Measurements from ENCODE around the gene KLK5. TPM values are rescaled to one million over a fixed set of nuclear protein-coding genes. Genes with fewer than 3 reads are reported as not detected.
A peak's percentile ranks its signal among the peaks of the same experiment; 100 is the strongest.

Gene KLK5
- total RNA-seq, 2 experiments from 2014 or later = not detected

- intact Hi-C loops (cut with micrococcal nuclease; ENCODE audit: unreplicated experiment) = no loop called here
Measured at GRCh38 chr19:50908336-50908735, 44.5 kb downstream of the KLK5 start.

GRCh38 chr19:50906217-50906616, 46.6 kb downstream of the KLK5 start:
- Histone ChIP-seq H4K20me1 (ENCODE audit: insufficient read depth, low read length) (no peaks in the 10 kb centered on the region), H3K27ac (ENCODE audit: low read depth, low read length, poor library complexity, severe bottlenecking) (no peak overlapping the region), H3K36me3 (ENCODE audit: insufficient read depth, low read length) (no peaks in the 10 kb centered on the region), H3K4me2 (ENCODE audit: low read length) (no peak overlapping the region), H3K4me1 (ENCODE audit: insufficient read depth, low read length, poor library complexity, severe bottlenecking) (no peaks in the 10 kb centered on the region), H3K9me3 (ENCODE audit: low read length) (no peaks in the 10 kb centered on the region), H3K4me3 (ENCODE audit: low read depth, low read length, poor library complexity, severe bottlenecking) (no peak overlapping the region), H2AFZ (ENCODE audit: low read length) (no peak overlapping the region), H3K79me2 (ENCODE audit: insufficient read depth, low read depth, low read length) (no peaks in the 10 kb centered on the region), H3K9me2 (ENCODE audit: insufficient read depth, low read length) (no peaks in the 10 kb centered on the region)
- intact Hi-C loops (cut with micrococcal nuclease; ENCODE audit: unreplicated experiment) = loop anchor here (1.0 kb wide), 1 partner anchor 16 kb away; no protein-coding TSS in a partner anchor
- POLR2A ChIA-PET = no interaction called here
- BruUV-seq (replicated peaks) = no TSS peak
- TF ChIP-seq CTCF (conservative IDR thresholded peaks at IDR 0.05; ENCODE audit: low read length) (peak; percentile 74), EZH2phosphoT487 (IDR thresholded peaks at IDR 0.05; ENCODE audit: borderline replicate concordance, low read depth, low read length) (no peak)
- CTCF ChIA-PET (ENCODE audit: unreplicated experiment) = interaction anchor here (0.6 kb wide), 1 partner anchor 32 kb away, joined by 3 read pairs; no protein-coding TSS in a partner anchor
- DNase-seq (ENCODE audit: low spot score) = peak; percentile 33

More at GRCh38 chr19:50908336-50908735, 44.5 kb downstream of the KLK5 start:
- no peaks in the 10 kb centered on the region for H3K9me2 ChIP-seq (ENCODE audit: insufficient read depth, low read length)
- no peak for DNase-seq (ENCODE audit: low spot score)
- H3K9me3 ChIP-seq (ENCODE audit: low read length) = no peaks in the 10 kb centered on the region
- H3K27ac ChIP-seq (ENCODE audit: low read depth, low read length, poor library complexity, severe bottlenecking) = no peak overlapping the region
- no peaks in the 10 kb centered on the region for H3K79me2 ChIP-seq (ENCODE audit: insufficient read depth, low read depth, low read length)
- H3K4me1 ChIP-seq (ENCODE audit: insufficient read depth, low read length, poor library complexity, severe bottlenecking) = no peaks in the 10 kb centered on the region
- H2AFZ ChIP-seq (ENCODE audit: low read length) = no peak overlapping the region
- H3K36me3 ChIP-seq (ENCODE audit: insufficient read depth, low read length) = no peaks in the 10 kb centered on the region
- POLR2A ChIA-PET = no interaction called here
- H3K4me3 ChIP-seq (ENCODE audit: low read depth, low read length, poor library complexity, severe bottlenecking) = no peak overlapping the region
- TF ChIP-seq CTCF (conservative IDR thresholded peaks at IDR 0.05; ENCODE audit: low read length) = no peak
- TF ChIP-seq EZH2phosphoT487 (IDR thresholded peaks at IDR 0.05; ENCODE audit: borderline replicate concordance, low read depth, low read length) = no peak
- no TSS peak for BruUV-seq (replicated peaks)
- no peaks in the 10 kb centered on the region for H4K20me1 ChIP-seq (ENCODE audit: insufficient read depth, low read length)
- no peak overlapping the region for H3K4me2 ChIP-seq (ENCODE audit: low read length)
- CTCF ChIA-PET (ENCODE audit: unreplicated experiment) = no interaction called here

GRCh38 chr19:50902640-50903039, 50.2 kb downstream of the KLK5 start:
- Histone ChIP-seq H4K20me1 (ENCODE audit: insufficient read depth, low read length) (no peaks in the 10 kb centered on the region), H3K4me2 (ENCODE audit: low read length) (no peak overlapping the region), H3K9me2 (ENCODE audit: insufficient read depth, low read length) (no peaks in the 10 kb centered on the region), H3K27ac (ENCODE audit: low read depth, low read length, poor library complexity, severe bottlenecking) (no peak overlapping the region), H2AFZ (ENCODE audit: low read length) (no peak overlapping the region), H3K79me2 (ENCODE audit: insufficient read depth, low read depth, low read length) (no peaks in the 10 kb centered on the region), H3K36me3 (ENCODE audit: insufficient read depth, low read length) (no peaks in the 10 kb centered on the region), H3K4me1 (ENCODE audit: insufficient read depth, low read length, poor library complexity, severe bottlenecking) (no peaks in the 10 kb centered on the region), H3K4me3 (ENCODE audit: low read depth, low read length, poor library complexity, severe bottlenecking) (no peak overlapping the region), H3K9me3 (ENCODE audit: low read length) (no peaks in the 10 kb centered on the region)
- TF ChIP-seq CTCF (conservative IDR thresholded peaks at IDR 0.05; ENCODE audit: low read length) (no peak), EZH2phosphoT487 (IDR thresholded peaks at IDR 0.05; ENCODE audit: borderline replicate concordance, low read depth, low read length) (no peak)
- ChIA-PET POLR2A (no interaction called here), CTCF (ENCODE audit: unreplicated experiment) (no interaction called here)
- no peak for DNase-seq (ENCODE audit: low spot score)
- BruUV-seq (replicated peaks) = no TSS peak
- intact Hi-C loops (cut with micrococcal nuclease; ENCODE audit: unreplicated experiment) = no loop called here
